HG03108 (cell line): Measurements from ENCODE around the gene CNRIP1.

Experiments
- ATAC-seq: cut with Tn5 transposase; IDR thresholded peaks from one replicate; pipeline ENCODE4 v1.9.1; 2021; ENCODE audit warnings: moderate library complexity; ENCODE audit not compliant: unreplicated experiment

CNRIP1 gene

DNA sequence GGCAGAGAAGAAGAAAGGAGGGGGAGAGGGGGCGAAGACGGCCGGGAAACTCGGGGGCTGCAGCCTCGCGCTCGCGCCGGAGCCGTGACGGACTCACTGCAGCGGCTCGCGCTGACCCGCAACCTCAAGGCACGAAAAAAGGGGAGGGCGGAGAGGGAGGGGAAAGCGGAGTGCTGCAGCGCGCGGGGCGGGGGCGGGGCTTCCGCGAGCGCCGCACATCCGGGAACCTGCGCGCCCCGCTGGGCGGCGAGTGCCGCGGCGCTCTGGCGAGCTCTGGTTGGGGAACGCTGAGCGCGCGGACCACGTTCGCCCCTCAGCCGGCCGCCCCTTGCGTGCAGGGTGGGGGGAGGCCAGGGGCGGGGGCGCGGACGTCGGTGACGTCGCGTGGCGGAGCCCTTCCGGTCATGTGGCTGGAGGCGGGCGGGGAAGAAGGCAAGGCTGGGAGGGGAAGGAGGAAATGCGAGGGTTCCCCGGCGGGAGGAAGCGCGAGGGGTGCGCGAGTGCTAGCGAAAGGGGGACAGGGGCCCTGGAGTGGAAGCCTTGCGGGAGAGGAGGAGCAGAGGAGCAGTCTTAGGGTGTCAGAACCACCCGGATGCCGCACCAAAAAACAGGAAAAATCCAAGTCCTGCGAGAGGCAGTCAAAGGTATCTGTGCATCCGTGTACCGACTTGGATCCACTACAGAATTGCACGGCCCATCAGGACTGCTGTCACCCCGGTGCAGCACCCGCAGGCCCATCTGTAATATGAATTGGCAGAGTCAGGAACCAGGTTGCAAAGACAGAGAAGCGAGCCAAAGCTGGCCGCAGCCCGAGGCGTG, 67.1 kb downstream of the CNRIP1 start, which contains the start of gene PPP3R1:
Gene PPP3R1 (minus strand): TSS at position 133 of the 819 bp plus-strand sequence. CDS start 405 bp downstream, outside the sequence.
- peak; percentile 77 for ATAC-seq

DNA sequence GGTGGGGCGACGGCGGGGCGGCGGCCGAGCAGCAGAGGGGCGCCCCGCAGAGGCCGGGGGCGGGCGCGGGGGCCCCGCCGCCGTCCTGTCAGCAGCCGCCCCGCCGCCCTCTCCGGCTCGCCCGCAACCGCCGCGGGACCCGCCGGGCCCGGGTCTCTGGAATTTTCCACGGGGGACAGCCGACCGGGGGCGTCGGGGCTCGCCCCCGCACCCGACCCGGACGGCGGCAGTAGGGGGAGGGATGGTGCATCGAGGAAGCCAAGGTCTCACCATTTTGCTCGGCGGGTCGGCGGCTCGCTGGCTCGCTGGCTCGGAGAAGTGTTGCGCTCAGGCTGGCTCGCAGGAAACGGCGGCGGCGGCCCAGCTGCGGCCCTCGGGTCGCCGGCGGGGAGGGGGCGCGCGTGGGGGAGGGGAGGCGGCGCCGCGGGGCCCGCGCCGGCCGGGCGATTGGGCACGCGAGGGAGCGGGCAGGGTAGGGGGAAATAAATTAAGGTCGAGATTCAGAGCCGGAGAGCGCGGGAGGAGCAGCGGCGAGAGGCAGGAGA, 67.8 kb downstream of the CNRIP1 start:
- peak; percentile 9 for ATAC-seq

DNA sequence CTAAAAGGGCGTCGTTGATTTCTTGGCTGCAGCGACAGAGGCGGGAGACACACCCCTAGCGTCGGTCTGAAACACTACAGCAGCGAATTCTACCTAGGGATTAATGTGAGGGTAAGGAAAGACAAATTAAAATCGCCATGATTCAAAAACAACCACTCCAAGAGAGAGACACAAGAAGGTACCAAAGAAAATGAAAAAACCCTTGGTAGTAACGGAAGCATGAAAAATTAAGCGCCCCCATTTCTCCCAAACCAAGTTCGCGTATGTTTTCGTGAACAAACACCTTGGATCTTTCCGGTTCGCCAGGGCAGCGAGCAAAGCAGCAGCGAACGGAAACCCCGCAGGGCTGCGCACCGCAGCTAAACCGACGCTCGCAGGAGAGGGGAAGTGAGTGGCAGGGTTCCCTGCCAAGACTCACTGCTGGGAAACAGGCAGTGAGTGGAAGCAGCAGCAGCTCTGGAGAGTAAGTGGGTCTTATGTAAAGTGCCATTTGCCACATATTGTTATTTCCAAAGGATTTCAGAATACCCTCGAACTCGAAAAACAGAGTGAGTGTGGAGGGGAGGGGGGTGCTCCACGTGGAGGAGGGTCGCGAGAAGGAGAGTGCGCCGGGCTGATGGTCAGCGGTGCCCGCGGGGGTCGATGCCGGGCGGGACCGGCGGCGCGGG, 68.4 kb downstream of the CNRIP1 start:
- ATAC-seq, result peak; percentile 45

DNA sequence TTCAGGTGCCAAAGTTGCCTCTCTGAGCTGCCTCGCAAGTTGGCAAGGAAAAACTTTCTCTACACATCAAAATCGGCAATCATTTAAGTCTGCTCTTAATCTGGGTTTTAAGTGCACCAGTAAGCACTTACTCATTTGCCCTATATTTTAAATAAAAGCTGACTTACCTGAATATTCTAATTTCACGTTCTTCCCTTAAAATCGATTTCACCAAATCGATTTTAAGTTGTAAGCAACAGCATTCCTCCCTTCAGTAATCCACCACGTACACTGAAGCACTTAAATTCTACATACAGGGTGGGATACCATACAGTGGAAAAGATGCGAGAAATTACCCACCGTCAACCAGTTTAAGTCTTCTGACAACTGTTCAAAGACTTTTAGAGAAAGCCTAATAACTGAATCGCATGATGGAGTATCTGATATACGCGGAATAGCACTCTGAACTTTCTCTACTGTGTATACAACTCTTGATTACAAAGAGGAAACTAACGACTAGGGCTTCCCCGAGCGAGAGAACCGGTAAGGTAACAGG, 69.0 kb downstream of the CNRIP1 start:
- ATAC-seq, result no peak

DNA sequence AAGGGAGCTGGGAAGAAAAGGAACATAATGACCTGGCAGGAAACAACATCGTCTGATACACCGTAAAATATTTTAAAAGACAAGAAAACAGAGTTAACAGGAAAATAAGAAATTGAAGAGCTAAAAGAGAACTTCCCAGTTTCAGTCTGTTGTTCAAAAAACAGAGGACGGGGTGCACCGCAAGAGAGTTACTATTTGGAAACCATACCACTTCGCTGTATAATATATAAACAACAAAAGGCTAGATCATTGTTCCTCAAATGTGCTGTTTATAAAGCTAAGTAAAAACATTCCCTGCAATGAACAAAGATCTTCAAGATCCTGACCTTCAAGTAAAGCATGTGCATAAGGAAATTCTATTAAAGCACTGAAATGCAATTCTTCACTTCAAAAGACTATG, 69.6 kb downstream of the CNRIP1 start:
- no peak for ATAC-seq

DNA sequence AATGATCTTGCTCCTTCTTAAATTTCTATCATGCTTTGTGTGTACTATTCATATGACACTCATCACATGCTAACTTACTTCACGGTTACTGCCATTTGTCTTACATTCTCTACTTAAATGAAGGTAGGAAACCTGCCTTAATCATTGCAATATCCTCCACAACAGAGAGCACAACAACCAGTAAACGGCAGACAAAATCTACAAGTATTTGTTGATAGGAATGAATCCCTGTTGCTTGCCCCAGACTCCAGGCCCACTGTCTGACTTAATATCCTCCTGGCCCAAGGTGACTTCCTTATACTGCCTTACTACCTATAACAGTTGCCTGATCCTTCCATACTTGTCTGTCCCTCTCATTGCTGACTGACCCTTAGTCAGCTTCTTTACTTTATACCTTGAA, 70.9 kb downstream of the CNRIP1 start:
- no peak for ATAC-seq

DNA sequence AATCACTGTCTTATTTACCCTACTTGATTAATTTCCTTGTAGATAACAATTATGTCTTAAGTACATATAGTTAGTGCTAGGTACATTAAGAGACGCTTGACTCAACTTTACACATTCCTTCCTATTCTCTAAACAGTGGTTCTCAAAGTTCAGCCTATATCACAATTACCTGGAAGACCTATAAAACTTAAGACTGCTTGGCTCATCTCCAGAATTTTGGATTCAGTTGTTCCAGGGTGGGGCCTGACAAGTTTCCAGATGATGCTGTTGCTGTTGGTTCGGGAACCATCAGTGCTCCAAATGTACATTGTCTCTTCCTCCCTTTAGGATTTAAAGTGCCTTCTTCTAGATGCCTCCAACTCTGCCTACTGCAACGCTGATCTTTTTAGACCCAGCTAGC, 71.4 kb downstream of the CNRIP1 start:
- no peak for ATAC-seq

DNA sequence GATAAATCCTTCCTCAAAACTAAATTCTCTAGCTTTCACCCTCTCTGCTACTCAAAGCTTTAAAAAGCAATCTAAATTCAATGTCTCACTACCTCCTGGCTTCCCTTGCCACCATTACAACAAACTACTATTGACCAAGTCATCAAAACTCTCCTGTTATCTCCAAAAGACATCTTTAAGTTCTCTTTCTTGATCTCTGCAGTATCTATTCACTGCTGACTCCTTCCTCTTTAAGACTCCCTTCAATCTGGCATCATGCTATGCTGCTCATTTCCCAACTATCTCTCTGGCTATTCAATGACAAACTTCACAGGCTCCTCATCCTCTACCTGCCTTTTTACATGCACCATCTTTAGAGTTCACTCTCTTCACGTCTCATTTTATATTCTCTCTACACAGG, 73.4 kb downstream of the CNRIP1 start:
- no peak for ATAC-seq

DNA sequence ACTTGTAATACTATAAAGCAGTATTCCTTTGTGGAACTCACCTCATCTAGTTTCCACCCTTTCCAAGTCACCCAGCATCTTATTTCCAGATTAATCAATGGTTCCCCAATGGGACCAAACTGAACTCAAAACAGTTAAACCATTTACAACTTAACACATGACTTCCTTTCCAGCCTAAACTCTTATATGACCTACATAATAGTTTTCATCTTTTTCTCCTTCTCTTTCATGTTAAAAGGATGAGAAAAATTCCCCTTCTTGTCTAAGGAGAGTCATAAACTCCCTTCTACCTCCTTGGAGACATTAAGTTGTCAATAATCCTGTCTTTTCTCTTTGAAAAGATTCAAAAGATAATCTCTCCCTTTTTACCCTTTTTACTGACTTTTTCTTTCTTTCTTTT, 74.1 kb downstream of the CNRIP1 start:
- ATAC-seq, result no peak

DNA sequence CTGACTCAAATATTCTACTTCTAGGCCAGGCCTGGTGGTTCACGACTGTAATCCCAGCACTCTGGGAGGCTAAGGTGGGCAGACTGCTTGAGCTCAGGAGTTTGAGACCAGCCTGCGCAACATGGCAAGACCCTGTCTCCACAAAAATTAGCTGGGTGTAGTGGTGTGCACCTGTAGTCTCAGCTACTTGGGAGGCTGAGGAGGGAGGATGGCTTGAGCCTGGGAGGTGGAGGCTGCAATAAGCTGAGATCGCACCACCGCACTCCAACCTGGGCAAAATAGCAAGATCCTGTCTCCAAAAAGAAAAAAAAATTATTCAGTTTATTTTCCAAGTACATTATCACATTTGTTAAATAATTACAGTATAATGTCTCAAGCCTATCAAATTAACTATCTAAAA, 74.7 kb downstream of the CNRIP1 start:
- ATAC-seq, result no peak

DNA sequence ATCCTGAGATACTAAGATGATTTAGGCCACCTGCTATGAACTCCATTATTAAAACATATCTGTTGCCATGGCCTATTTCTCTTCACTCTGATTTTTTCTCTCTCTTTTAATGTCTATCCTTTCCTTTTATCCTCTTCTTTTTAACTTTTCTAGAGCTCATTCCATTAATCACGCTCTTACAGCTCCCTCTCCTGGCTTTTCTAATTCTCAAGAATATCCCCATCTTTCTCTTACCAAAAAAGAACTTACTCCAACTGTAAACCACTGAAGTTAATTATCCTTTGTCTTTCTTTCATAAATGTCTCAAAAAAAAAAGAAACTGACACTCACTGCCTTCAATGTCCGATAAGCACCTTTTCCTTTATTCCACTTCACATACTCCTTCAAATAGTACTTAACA, 75.3 kb downstream of the CNRIP1 start:
- no peak for ATAC-seq
